HG02642 (cell line): ENCODE data around the gene DLG1.

ENCODE experiments used
- ATAC-seq: cut with Tn5 transposase; IDR thresholded peaks from one replicate; pipeline ENCODE4 v1.9.1; 2021; ENCODE audit warnings: mild to moderate bottlenecking; ENCODE audit not compliant: unreplicated experiment, poor library complexity

Gene DLG1

GRCh38 chr3:197253238-197253947 is 45.0 kb downstream of the DLG1 start:
- ATAC-seq, result no peak

- no peak for ATAC-seq
Measured at GRCh38 chr3:197249542-197249941, 48.9 kb downstream of the DLG1 start.

GRCh38 chr3:197248341-197248740 is 50.1 kb downstream of the DLG1 start:
- no peak for ATAC-seq

GRCh38 chr3:197244751-197245150 is 53.7 kb downstream of the DLG1 start:
- no peak for ATAC-seq

- no peak for ATAC-seq
Measured at GRCh38 chr3:197242784-197243432, 55.5 kb downstream of the DLG1 start.

- no peak for ATAC-seq
Measured at GRCh38 chr3:197241173-197241572, 57.2 kb downstream of the DLG1 start.

- ATAC-seq, result no peak
Measured at GRCh38 chr3:197239857-197240256, 58.6 kb downstream of the DLG1 start.

- no peak for ATAC-seq
Measured at GRCh38 chr3:197238842-197239241, 59.6 kb downstream of the DLG1 start.

GRCh38 chr3:197237897-197238296 is 60.5 kb downstream of the DLG1 start:
- no peak for ATAC-seq

- no peak for ATAC-seq
Measured at GRCh38 chr3:197236362-197236761, 62.0 kb downstream of the DLG1 start.

- no peak for ATAC-seq
Measured at GRCh38 chr3:197234947-197235914, 63.2 kb downstream of the DLG1 start.

GRCh38 chr3:197231321-197231720 is 67.1 kb downstream of the DLG1 start:
- no peak for ATAC-seq

GRCh38 chr3:197229836-197230235 is 68.6 kb downstream of the DLG1 start:
- no peak for ATAC-seq

GRCh38 chr3:197229178-197229577 is 69.2 kb downstream of the DLG1 start:
- no peak for ATAC-seq

- ATAC-seq, result no peak
Measured at GRCh38 chr3:197227780-197228574, 70.4 kb downstream of the DLG1 start.

- ATAC-seq, result no peak
Measured at GRCh38 chr3:197226179-197226578, 72.2 kb downstream of the DLG1 start.

GRCh38 chr3:197225579-197225978 is 72.8 kb downstream of the DLG1 start:
- no peak for ATAC-seq

GRCh38 chr3:197224034-197224444 is 74.4 kb downstream of the DLG1 start:
- ATAC-seq, result no peak

GRCh38 chr3:197222937-197223370 is 75.5 kb downstream of the DLG1 start:
- no peak for ATAC-seq

GRCh38 chr3:197219619-197220018 is 78.8 kb downstream of the DLG1 start:
- no peak for ATAC-seq
